ENCODE measurements around the gene REPIN1. TPM values are rescaled to one million over a fixed set of nuclear protein-coding genes. Genes with fewer than 3 reads are reported as not detected.

REPIN1 gene
- total and polyA plus RNA-seq, 9 of the 15 experiments (the other 6 are each of a cell fraction or from before 2014, with no cell fraction given): 8.1 to 283 (median 94.3) TPM

DNA sequence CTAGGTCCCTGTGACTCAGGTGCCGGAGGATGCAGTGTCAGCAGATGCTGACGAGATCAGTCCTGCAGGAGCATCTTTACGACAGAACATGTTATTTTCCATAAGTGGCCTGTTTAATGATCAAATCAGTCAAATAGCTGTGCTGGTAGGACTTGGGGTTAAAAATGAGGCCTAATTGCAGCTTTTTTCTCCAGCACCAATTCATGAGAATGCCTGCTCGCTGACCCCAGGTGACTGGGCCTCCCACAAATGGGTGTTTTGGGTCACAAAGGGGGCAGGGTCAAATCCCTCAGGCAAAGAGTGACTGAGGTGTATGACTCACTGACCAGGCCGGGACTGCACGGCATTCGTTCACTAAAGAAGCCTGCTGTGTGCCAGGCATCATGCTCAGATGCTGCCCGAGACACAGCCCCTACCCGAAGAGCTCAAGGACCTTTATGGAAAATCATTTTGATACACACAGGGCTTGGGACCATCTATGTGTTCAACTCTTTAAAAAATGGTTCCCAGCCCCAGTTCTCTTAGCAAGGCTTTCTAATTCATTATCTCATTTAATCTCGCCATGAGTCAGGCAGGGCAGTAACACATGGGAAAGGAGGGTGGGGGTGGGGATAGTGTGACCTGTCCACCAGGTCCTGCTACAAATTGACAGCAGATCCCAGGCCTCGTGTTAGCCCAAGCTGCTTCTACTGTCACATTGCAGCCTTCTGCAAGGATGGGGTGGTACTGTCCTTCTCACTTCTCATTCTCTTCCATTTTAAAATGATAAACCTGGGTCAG, 31.6 kb downstream of the REPIN1 start (continued):
- TF ChIP-seq ZBTB40 (IDR thresholded peaks at IDR 0.05) (no peak), ZBTB40 (CRISPR knock-in tag; IDR thresholded peaks at IDR 0.05) (no peak), L3MBTL2 (IDR thresholded peaks at IDR 0.05) (peak; percentile 93), GABPB1 (CRISPR knock-in tag; IDR thresholded peaks at IDR 0.05) (no peak), TFAM (CRISPR knock-in tag; conservative IDR thresholded peaks at IDR 0.05) (no peak), CAMTA2 (CRISPR knock-in tag; conservative IDR thresholded peaks at IDR 0.05) (no peak), NRF1 (conservative IDR thresholded peaks at IDR 0.05 in 1 of 2, IDR thresholded peaks at IDR 0.05 in 1 of 2) (peak; percentile 29 to 34; a peak in 1 of 4 replicates), SMARCA5 (IDR thresholded peaks at IDR 0.05) (no peak), TFAP4 (CRISPR knock-in tag; IDR thresholded peaks at IDR 0.05; ENCODE audit: borderline replicate concordance) (peak; percentile 64), ZNF551 (CRISPR knock-in tag; IDR thresholded peaks at IDR 0.05) (no peak), HDGF (IDR thresholded peaks at IDR 0.05) (0 out of 2 replicates have a peak, but pooled peaks have one; percentile 53)

All from K562 (cell line).